ENCODE data around the gene SCUBE3.

The SCUBE3 gene

GRCh38 chr6:35229304-35229703 lies 15.5 kb downstream of the SCUBE3 start:
- no peak for TF ChIP-seq ZNF274 (IDR thresholded peaks at IDR 0.05; ENCODE audit: low read depth, low read length)
- H3K4me3 ChIP-seq (ENCODE audit: low read length) = no peak overlapping the region

DNA sequence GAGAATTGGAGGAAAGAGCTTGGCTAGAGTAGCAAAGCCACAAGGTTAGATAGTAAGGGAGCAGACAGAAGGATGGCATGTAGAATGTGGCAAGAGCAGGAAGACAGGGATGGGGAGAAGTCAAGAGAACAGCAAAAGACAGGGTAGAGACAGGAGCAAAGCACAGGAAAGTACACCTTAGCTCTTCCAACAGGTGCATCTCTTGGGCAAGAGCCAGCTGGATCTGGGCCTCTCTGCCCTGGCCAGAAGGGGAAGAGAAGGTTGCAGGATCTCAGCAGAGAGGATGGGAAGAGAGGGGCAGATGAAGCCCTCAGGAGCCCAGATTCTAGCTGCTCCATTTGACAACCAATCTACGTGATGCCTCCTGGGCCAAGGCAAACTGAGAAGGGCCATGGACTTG lies 16.7 kb downstream of the SCUBE3 start:
- H3K4me3 ChIP-seq (ENCODE audit: low read length) = no peak overlapping the region
- TF ChIP-seq ZNF274 (IDR thresholded peaks at IDR 0.05; ENCODE audit: low read depth, low read length) = no peak

DNA sequence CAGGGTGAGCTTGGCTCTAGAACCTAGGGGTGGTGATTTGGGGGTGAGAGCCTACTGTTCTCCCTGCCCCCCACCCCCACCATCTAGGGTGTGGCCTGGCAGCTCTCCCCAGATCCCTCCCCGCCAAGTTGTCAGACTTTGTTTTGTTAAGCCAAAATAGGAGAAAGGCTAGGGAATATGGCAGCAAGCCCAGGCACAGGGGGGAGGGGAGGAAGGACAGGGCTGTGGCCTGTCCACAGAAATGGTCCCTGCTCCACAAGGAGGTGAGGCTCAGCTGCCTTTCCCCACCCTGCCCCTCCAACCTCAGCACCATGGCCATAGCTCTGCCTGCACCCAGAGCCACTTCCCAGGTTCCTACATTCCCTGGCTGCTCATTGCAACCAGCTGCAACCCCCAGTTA lies 17.2 kb downstream of the SCUBE3 start:
- H3K4me3 ChIP-seq (ENCODE audit: low read length) = no peak overlapping the region
- no peak for TF ChIP-seq ZNF274 (IDR thresholded peaks at IDR 0.05; ENCODE audit: low read depth, low read length)

DNA sequence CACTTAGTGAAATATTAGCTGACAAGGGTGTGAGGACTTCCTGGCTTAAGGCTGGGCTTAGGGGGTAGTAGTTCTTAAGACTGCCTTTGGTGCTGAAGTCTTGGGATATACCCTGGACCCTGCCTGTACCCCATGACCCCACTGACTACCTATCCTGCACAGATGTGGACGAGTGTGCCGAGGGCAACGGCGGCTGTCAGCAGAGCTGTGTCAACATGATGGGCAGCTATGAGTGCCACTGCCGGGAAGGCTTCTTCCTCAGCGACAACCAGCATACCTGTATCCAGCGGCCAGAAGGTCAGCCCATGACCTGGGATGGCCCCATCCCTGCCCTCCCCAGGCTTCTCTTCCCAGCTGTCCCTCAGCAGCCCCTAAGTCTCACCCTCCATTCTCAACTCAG lies 17.8 kb downstream of the SCUBE3 start:
- no peak for TF ChIP-seq ZNF274 (IDR thresholded peaks at IDR 0.05; ENCODE audit: low read depth, low read length)

GRCh38 chr6:35234901-35235300 lies 21.1 kb downstream of the SCUBE3 start:
- H3K4me3 ChIP-seq (ENCODE audit: low read length) = no peak overlapping the region
- no peak for TF ChIP-seq ZNF274 (IDR thresholded peaks at IDR 0.05; ENCODE audit: low read depth, low read length)

More for the DNA sequence above, 17.8 kb downstream of the SCUBE3 start:
- no peak overlapping the region for H3K4me3 ChIP-seq (ENCODE audit: low read length)

DNA sequence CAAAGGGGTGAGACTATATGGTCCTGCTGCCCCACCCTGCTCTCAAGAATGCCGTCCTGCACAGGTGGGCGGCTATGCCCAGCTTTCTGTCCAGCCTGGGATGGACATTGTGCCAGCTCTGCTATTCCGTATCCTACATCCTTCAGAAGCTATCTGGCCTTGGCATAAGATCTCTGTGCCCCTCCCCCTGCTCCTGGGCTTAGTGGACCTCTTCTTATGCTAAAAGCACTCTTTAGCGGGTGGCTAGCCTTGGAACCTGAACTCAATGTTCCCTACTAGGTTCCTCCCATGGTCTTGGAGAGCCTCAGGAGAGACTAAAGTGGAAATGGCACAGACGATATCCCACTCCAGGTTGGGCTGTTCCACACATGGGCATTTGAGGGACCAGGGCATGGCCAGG lies 22.5 kb downstream of the SCUBE3 start:
- H3K4me3 ChIP-seq (ENCODE audit: low read length) = no peak overlapping the region
- no peak for TF ChIP-seq ZNF274 (IDR thresholded peaks at IDR 0.05; ENCODE audit: low read depth, low read length)

DNA sequence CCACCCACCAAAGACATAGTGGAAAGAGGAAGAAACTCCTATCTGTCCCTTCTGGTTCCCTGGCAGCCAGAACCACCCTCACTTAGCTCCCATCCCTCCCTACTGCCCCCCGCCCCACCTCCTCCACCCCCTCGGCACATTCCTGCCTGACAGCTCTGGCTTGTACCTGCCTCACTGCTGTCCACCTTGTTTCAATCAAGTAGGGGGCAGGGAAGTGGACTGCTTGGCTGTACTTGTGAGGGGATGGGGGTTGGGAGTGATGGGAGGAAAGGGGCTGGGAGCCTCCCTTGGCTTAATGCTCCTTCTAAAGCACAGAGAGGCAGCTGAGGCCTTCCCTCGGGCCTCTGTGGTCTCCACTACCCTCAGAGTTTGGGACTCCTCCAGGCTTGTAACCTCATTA lies 23.7 kb downstream of the SCUBE3 start:
- no peak overlapping the region for H3K4me3 ChIP-seq (ENCODE audit: low read length)
- no peak for TF ChIP-seq ZNF274 (IDR thresholded peaks at IDR 0.05; ENCODE audit: low read depth, low read length)

DNA sequence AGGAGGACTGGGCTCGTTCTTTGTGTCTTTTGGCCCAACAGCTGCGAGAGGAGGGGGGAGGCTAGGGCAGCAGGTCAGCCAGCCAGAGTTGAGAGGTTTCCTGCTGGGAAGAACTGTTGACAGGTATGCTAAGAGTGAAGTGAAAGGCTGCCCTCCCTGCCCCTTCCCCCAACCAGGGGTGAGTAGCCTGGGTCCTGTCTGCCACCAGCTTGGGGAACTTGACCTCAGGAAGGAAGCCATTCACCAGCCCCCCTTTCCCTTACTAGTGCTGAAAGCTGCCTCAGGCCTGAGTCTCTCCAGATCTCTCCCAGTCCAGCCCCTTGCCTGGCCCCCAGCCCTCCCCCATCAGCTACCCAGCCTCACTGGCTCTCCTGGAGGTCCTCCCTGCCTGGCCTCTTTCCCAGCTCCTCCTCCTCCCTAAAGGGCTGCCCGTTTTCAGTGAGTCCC lies 25.1 kb downstream of the SCUBE3 start:
- no peak for TF ChIP-seq ZNF274 (IDR thresholded peaks at IDR 0.05; ENCODE audit: low read depth, low read length)
- no peak overlapping the region for H3K4me3 ChIP-seq (ENCODE audit: low read length)

DNA sequence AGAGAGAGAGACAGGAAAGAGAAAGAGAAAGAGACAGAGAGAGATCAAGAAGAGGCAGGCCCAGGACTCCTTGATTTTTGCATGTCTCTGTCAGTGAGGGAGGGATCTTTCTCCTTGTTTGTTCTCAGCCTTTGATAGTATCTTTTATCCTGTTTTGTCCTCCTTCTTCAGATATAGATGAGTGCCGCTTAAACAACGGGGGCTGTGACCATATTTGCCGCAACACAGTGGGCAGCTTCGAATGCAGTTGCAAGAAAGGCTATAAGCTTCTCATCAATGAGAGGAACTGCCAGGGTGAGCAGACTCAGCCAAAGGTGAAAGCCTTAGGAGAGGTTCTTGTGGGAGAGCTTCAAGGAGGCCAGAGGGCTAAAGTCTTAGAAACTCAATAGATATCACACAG lies 25.8 kb downstream of the SCUBE3 start:
- no peak overlapping the region for H3K4me3 ChIP-seq (ENCODE audit: low read length)
- TF ChIP-seq ZNF274 (IDR thresholded peaks at IDR 0.05; ENCODE audit: low read depth, low read length) = no peak

DNA sequence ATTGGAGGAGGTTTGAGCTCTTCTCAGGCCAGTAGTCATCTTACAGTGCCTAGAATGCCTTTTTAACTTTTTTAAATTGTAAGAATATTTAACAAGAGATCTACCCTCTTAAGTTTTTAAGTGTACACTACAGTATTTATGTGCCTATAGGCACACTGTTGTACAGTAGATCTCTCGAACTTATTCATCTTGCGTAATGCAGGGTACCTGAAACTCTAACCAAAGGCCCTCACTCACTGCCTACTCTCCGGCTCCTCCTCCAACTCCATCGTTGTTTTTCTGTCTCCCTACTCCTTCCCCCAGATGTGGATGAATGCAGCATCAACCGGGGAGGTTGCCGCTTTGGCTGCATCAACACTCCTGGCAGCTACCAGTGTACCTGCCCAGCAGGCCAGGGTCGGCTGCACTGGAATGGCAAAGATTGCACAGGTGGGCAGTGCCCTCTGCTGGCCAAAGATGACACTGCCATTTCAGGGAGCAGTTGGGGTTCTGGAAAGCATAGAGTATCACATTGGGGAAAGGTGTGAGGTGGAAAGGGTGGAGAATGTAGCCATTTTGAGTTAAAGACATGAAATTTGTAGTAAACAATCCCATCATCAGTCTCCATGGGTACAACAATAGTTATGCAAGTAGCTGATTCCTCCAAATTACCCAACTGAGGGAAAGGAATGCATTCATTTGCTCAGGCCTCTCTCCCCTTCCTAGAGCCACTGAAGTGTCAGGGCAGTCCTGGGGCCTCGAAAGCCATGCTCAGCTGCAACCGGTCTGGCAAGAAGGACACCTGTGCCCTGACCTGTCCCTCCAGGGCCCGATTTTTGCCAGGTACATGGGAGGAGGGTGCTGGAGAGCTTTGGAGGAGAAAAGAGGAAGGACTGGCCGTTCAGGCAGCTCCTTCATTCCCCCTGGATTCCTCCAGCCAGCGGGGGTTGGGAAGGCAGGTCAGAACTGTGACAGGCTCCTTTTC lies 27.4 kb downstream of the SCUBE3 start:
- no peak for TF ChIP-seq ZNF274 (IDR thresholded peaks at IDR 0.05; ENCODE audit: low read depth, low read length)
- no peak overlapping the region for H3K4me3 ChIP-seq (ENCODE audit: low read length)

DNA sequence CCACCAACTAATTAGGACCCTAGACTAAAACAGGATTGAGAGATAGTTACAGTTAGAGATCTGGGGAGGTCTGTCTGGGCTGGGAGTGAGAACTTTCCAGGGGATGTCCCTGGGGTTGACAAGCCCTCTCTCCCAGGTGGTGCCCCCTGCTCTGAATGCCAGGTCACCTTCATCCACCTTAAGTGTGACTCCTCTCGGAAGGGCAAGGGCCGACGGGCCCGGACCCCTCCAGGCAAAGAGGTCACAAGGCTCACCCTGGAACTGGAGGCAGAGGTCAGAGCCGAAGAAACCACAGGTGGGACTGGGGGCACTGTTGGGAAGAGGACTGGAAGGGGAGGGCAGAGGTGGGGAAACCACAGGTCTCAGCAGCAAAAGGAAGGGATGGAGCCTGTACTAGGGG lies 28.7 kb downstream of the SCUBE3 start:
- no peak overlapping the region for H3K4me3 ChIP-seq (ENCODE audit: low read length)
- TF ChIP-seq ZNF274 (IDR thresholded peaks at IDR 0.05; ENCODE audit: low read depth, low read length) = no peak

GRCh38 chr6:35242906-35243305 lies 29.1 kb downstream of the SCUBE3 start:
- no peak overlapping the region for H3K4me3 ChIP-seq (ENCODE audit: low read length)
- TF ChIP-seq ZNF274 (IDR thresholded peaks at IDR 0.05; ENCODE audit: low read depth, low read length) = no peak

DNA sequence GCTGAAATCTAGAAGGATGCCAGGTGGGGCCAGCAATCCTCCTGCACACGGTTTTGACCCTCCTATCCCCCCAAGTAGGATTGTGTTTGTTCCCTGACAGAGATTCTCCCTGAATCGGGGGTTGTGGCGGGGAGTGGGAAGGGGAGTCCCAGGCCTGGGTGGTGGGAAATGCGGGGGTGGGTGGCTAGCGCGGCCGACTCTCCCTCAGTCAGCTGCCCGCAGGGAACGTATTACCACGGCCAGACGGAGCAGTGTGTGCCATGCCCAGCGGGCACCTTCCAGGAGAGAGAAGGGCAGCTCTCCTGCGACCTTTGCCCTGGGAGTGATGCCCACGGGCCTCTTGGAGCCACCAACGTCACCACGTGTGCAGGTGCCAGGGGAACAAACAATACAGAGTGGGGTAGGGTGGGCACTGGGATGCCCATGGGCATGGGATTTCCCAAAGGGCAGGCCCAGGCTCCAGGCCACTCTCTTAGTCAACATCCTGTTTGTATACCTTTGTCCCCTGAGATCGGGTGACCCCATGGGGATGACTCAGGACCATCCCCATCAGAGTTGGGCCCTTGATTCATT lies 29.7 kb downstream of the SCUBE3 start:
- no peak for TF ChIP-seq ZNF274 (IDR thresholded peaks at IDR 0.05; ENCODE audit: low read depth, low read length)
- no peak overlapping the region for H3K4me3 ChIP-seq (ENCODE audit: low read length)

DNA sequence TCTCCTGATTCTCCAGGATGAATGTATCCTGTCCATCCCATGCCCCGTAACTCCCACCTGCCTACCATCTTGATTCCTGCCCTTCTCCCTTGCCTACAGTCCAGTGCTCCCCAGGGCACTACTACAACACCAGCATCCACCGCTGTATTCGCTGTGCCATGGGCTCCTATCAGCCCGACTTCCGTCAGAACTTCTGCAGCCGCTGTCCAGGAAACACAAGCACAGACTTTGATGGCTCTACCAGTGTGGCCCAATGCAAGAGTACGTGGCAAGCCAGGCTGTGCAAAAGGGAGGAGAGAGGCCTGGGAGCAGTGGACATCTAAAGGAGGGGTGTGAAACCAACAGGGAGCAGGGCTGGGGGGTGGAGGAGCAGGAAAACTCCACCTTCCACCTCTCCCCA lies 30.8 kb downstream of the SCUBE3 start:
- TF ChIP-seq ZNF274 (IDR thresholded peaks at IDR 0.05; ENCODE audit: low read depth, low read length) = no peak

GRCh38 chr6:35247642-35248231 lies 34.0 kb downstream of the SCUBE3 start:
- H3K4me3 ChIP-seq (ENCODE audit: low read length) = peak overlapping the region; percentile 25; the same call in 1 of the 2 replicates
- TF ChIP-seq ZNF274 (IDR thresholded peaks at IDR 0.05; ENCODE audit: low read depth, low read length) = no peak

More for the DNA sequence above, 30.8 kb downstream of the SCUBE3 start:
- no peak overlapping the region for H3K4me3 ChIP-seq (ENCODE audit: low read length)
